PC-3 (cell line): ENCODE data around the gene ANK3.

ENCODE experiments used
- EZH2 ChIP-seq: fragments of 300-600 bp; sonication (generic); IDR thresholded peaks from one replicate; pipeline ENCODE4 v1.6.1; 2017; ENCODE audit warnings: antibody characterized with exemption, mild to moderate bottlenecking, low read length; ENCODE audit not compliant: unreplicated experiment
- TF ChIP-seq, protein P1 (sequence below): fragments of 300-600 bp; sonication (generic); conservative IDR thresholded peaks from 2 replicates; pipeline ENCODE4 v1.5.1; 2017; ENCODE audit warnings: antibody characterized with exemption, low read depth, mild to moderate bottlenecking, low read length

DNA sequence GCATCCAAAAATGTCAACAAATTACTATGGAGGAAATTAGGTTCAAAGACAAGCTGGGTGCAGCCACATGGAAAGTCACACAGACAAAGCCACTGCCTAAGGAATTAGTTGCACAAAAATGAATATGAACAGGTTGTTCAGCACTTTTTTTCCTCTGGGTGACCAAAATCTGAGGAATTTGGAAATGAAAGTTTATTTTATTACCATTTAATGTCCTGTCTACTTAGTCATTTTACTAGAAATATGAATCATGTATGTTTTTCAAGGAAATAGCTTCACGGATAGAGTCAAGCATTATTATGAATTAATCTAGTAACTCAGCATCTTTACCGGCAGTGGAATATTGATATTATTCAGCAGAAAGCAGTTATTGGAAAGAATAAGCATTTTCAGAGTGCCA, 106.3 kb downstream of the ANK3 start:
- TF ChIP-seq, protein P1, sequence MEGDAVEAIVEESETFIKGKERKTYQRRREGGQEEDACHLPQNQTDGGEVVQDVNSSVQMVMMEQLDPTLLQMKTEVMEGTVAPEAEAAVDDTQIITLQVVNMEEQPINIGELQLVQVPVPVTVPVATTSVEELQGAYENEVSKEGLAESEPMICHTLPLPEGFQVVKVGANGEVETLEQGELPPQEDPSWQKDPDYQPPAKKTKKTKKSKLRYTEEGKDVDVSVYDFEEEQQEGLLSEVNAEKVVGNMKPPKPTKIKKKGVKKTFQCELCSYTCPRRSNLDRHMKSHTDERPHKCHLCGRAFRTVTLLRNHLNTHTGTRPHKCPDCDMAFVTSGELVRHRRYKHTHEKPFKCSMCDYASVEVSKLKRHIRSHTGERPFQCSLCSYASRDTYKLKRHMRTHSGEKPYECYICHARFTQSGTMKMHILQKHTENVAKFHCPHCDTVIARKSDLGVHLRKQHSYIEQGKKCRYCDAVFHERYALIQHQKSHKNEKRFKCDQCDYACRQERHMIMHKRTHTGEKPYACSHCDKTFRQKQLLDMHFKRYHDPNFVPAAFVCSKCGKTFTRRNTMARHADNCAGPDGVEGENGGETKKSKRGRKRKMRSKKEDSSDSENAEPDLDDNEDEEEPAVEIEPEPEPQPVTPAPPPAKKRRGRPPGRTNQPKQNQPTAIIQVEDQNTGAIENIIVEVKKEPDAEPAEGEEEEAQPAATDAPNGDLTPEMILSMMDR, result no peak
- TF ChIP-seq EZH2, result no peak
